HG03135 (cell line): ENCODE data around the gene ERC2.

Source experiments
- ATAC-seq: cut with Tn5 transposase; IDR thresholded peaks from one replicate; pipeline ENCODE4 v1.9.1; 2021; ENCODE audit warnings: mild to moderate bottlenecking, moderate library complexity; ENCODE audit not compliant: unreplicated experiment

ERC2 gene

GRCh38 chr3:55725681-55726500 lies 742.4 kb downstream of the ERC2 start:
- ATAC-seq = no peak

- ATAC-seq = no peak
Measured at GRCh38 chr3:55724821-55725220, 743.4 kb downstream of the ERC2 start.

- no peak for ATAC-seq
Measured at GRCh38 chr3:55724407-55724784, 743.9 kb downstream of the ERC2 start.

GRCh38 chr3:55723653-55724406 lies 744.4 kb downstream of the ERC2 start:
- no peak for ATAC-seq

GRCh38 chr3:55721716-55722484 lies 746.4 kb downstream of the ERC2 start:
- ATAC-seq = no peak

GRCh38 chr3:55720614-55721013 lies 747.7 kb downstream of the ERC2 start:
- no peak for ATAC-seq

GRCh38 chr3:55719508-55719907 lies 748.8 kb downstream of the ERC2 start:
- no peak for ATAC-seq

- ATAC-seq = no peak
Measured at GRCh38 chr3:55719006-55719405, 749.3 kb downstream of the ERC2 start.

- ATAC-seq = no peak
Measured at GRCh38 chr3:55718521-55718921, 749.7 kb downstream of the ERC2 start.

GRCh38 chr3:55718074-55718473 lies 750.2 kb downstream of the ERC2 start:
- no peak for ATAC-seq

GRCh38 chr3:55717481-55717880 lies 750.8 kb downstream of the ERC2 start:
- no peak for ATAC-seq

GRCh38 chr3:55716611-55717225 lies 751.5 kb downstream of the ERC2 start:
- ATAC-seq = no peak

- no peak for ATAC-seq
Measured at GRCh38 chr3:55716044-55716443, 752.2 kb downstream of the ERC2 start.

- ATAC-seq = no peak
Measured at GRCh38 chr3:55714057-55714456, 754.2 kb downstream of the ERC2 start.

GRCh38 chr3:55711646-55712045 lies 756.6 kb downstream of the ERC2 start:
- no peak for ATAC-seq

GRCh38 chr3:55709411-55710012 lies 758.8 kb downstream of the ERC2 start:
- ATAC-seq = no peak

GRCh38 chr3:55708921-55709320 lies 759.3 kb downstream of the ERC2 start:
- ATAC-seq = no peak

GRCh38 chr3:55708242-55708641 lies 760.0 kb downstream of the ERC2 start:
- ATAC-seq = no peak

GRCh38 chr3:55704521-55704920 lies 763.7 kb downstream of the ERC2 start:
- ATAC-seq = no peak

- no peak for ATAC-seq
Measured at GRCh38 chr3:55702822-55703221, 765.4 kb downstream of the ERC2 start.

- no peak for ATAC-seq
Measured at GRCh38 chr3:55701997-55702396, 766.3 kb downstream of the ERC2 start.
